NCI-H2227 treated with DMSO at 0.1 percent for 48 hours (cell line): ENCODE data around the gene ADAMTS10.
"Not testable (repeated sequence)": the region's sequence is repeated elsewhere in the genome, so short reads cannot be mapped to it uniquely, and the experiment has no call there.

ENCODE experiments used
- DNase-seq: peaks from one replicate; lab custom pipeline; 2025; lab: John Stamatoyannopoulos, UW

Gene ADAMTS10

GRCh38 chr19:8593931-8594330 is 16.6 kb downstream of the ADAMTS10 start:
- DNase-seq: no peak

- peak; percentile 94 for DNase-seq
Measured at GRCh38 chr19:8592231-8593009, 18.1 kb downstream of the ADAMTS10 start.

- no peak for DNase-seq
Measured at GRCh38 chr19:8589177-8589714, 21.3 kb downstream of the ADAMTS10 start.

GRCh38 chr19:8585894-8586750 is 24.4 kb downstream of the ADAMTS10 start:
- DNase-seq: peak; percentile 3

- DNase-seq: peak; percentile 3
Measured at GRCh38 chr19:8584965-8585893, 25.3 kb downstream of the ADAMTS10 start.

GRCh38 chr19:8580710-8581281 is 29.7 kb downstream of the ADAMTS10 start:
- DNase-seq: peak; percentile 30

GRCh38 chr19:8578642-8579265 is 31.8 kb downstream of the ADAMTS10 start:
- peak; percentile 17 for DNase-seq

GRCh38 chr19:8577741-8578140 is 32.8 kb downstream of the ADAMTS10 start:
- no peak for DNase-seq

- no peak for DNase-seq
Measured at GRCh38 chr19:8577247-8577646, 33.3 kb downstream of the ADAMTS10 start, which contains the start of gene MYO1F. Gene MYO1F (minus strand): TSS chr19:8577442. CDS start chr19:8577309, 133 bp downstream.

- DNase-seq: no peak
Measured at GRCh38 chr19:8576273-8576993, 34.1 kb downstream of the ADAMTS10 start.

GRCh38 chr19:8575467-8575997 is 35.0 kb downstream of the ADAMTS10 start:
- no peak for DNase-seq

- not testable (repeated sequence) for DNase-seq
Measured at GRCh38 chr19:8574619-8574922, 35.9 kb downstream of the ADAMTS10 start.

- DNase-seq: no peak
Measured at GRCh38 chr19:8573316-8573715, 37.2 kb downstream of the ADAMTS10 start.

GRCh38 chr19:8571006-8571411 is 39.5 kb downstream of the ADAMTS10 start:
- DNase-seq: no peak

GRCh38 chr19:8569066-8569771 is 41.3 kb downstream of the ADAMTS10 start:
- DNase-seq: no peak

GRCh38 chr19:8567522-8568172 is 42.9 kb downstream of the ADAMTS10 start:
- DNase-seq: no peak

GRCh38 chr19:8566855-8567254 is 43.7 kb downstream of the ADAMTS10 start:
- DNase-seq: no peak

GRCh38 chr19:8564866-8565265 is 45.6 kb downstream of the ADAMTS10 start:
- DNase-seq: not testable (repeated sequence)
